H9 (cell line): Measurements from ENCODE around the gene SHISA8. TPM values are rescaled to one million over a fixed set of nuclear protein-coding genes. Genes with fewer than 3 reads are reported as not detected.

Source experiments
- DNase-seq: peaks from one replicate; pipeline ENCODE4 v3.0.0-alpha.2; 2017
- H2AFZ ChIP-seq: one replicate; pipeline ENCODE4 v1.6.1; 2013; ENCODE audit warnings: mild to moderate bottlenecking, low read length, control low read depth, moderate library complexity
- H2AK5ac ChIP-seq: 2 replicates; pipeline ENCODE4 v1.6.1; 2013; ENCODE audit warnings: low read length, control low read depth, mixed read lengths; ENCODE audit not compliant: insufficient read length
- H2BK120ac ChIP-seq: one replicate; pipeline ENCODE4 v1.6.1; 2013; ENCODE audit warnings: low read depth, mild to moderate bottlenecking, low read length, control low read depth, inconsistent platforms; ENCODE audit not compliant: poor library complexity, severe bottlenecking
- H2BK12ac ChIP-seq: 2 replicates; pipeline ENCODE4 v1.6.1; 2013; ENCODE audit warnings: low read length, control low read depth, mixed read lengths, low read depth; ENCODE audit not compliant: insufficient read length
- H2BK15ac ChIP-seq: 2 replicates; pipeline ENCODE4 v1.6.1; 2013; ENCODE audit warnings: low read depth, low read length, control low read depth
- H2BK20ac ChIP-seq: one replicate; pipeline ENCODE4 v1.6.1; 2013; ENCODE audit warnings: low read depth, mild to moderate bottlenecking, low read length, control low read depth, inconsistent platforms; ENCODE audit not compliant: poor library complexity, severe bottlenecking
- H2BK5ac ChIP-seq: 2 replicates; pipeline ENCODE4 v1.6.1; 2013; ENCODE audit warnings: low read length, control low read depth, mixed read lengths; ENCODE audit not compliant: insufficient read length
- H3K14ac ChIP-seq: 2 replicates; pipeline ENCODE4 v1.6.1; 2013; ENCODE audit warnings: low read length, control low read depth; ENCODE audit not compliant: insufficient read depth
- H3K18ac ChIP-seq: 2 replicates; pipeline ENCODE4 v1.6.1; 2013; ENCODE audit warnings: low read depth, mild to moderate bottlenecking, mixed read lengths, low read length, control low read depth; ENCODE audit not compliant: insufficient read length
- H3K23ac ChIP-seq: 2 replicates; pipeline ENCODE4 v1.6.1; 2013; ENCODE audit warnings: low read length, control low read depth, mixed read lengths, low read depth; ENCODE audit not compliant: insufficient read length
- H3K23me2 ChIP-seq: 2 replicates; pipeline ENCODE4 v1.6.1; 2013; ENCODE audit warnings: low read depth, mild to moderate bottlenecking, mixed read lengths, low read length, control low read depth; ENCODE audit not compliant: insufficient read length, poor library complexity, severe bottlenecking
- H3K27ac ChIP-seq: 2 replicates; pipeline ENCODE4 v1.5.1; 2013; ENCODE audit warnings: low read length, control low read depth, mixed read lengths, low read depth; ENCODE audit not compliant: insufficient read length
- H3K27me3 ChIP-seq: 2 replicates; pipeline ENCODE4 v1.6.1; 2013; ENCODE audit warnings: low read length, control low read depth, inconsistent platforms; ENCODE audit not compliant: insufficient read depth
- H3K4ac ChIP-seq: 2 replicates; pipeline ENCODE4 v1.6.1; 2013; ENCODE audit warnings: low read depth, mild to moderate bottlenecking, control low read depth, inconsistent platforms, low read length, moderate library complexity
- H3K4me1 ChIP-seq: 2 replicates; pipeline ENCODE4 v1.6.1; 2013; ENCODE audit warnings: low read length, control low read depth, inconsistent platforms; ENCODE audit not compliant: insufficient read depth
- H3K4me2 ChIP-seq: 2 replicates; pipeline ENCODE4 v1.6.1; 2013; ENCODE audit warnings: low read length, control low read depth, mixed read lengths; ENCODE audit not compliant: insufficient read length, insufficient read depth
- H3K56ac ChIP-seq: 2 replicates; pipeline ENCODE4 v1.6.1; 2013; ENCODE audit warnings: low read depth, mild to moderate bottlenecking, mixed read lengths, low read length, control low read depth; ENCODE audit not compliant: insufficient read length
- H3K79me1 ChIP-seq: 2 replicates; pipeline ENCODE4 v1.6.1; 2013; ENCODE audit warnings: low read depth, mild to moderate bottlenecking, moderate library complexity, low read length, control low read depth, inconsistent platforms; ENCODE audit not compliant: insufficient read depth, poor library complexity, severe bottlenecking
- H3K79me2 ChIP-seq: 2 replicates; pipeline ENCODE4 v1.6.1; 2013; ENCODE audit warnings: low read length, control low read depth, inconsistent platforms; ENCODE audit not compliant: insufficient read depth
- H3K9ac ChIP-seq: 2 replicates; pipeline ENCODE4 v1.6.1; 2013; ENCODE audit warnings: low read length, control low read depth, mixed read lengths; ENCODE audit not compliant: insufficient read length; ENCODE audit errors: extremely low read depth
- H3K9me3 ChIP-seq: one replicate; pipeline ENCODE4 v1.6.1; 2013; ENCODE audit warnings: low read depth, low read length, inconsistent platforms; ENCODE audit not compliant: control insufficient read depth
- H3T11ph ChIP-seq: one replicate; pipeline ENCODE4 v1.6.1; 2013; ENCODE audit warnings: mild to moderate bottlenecking, low read length, control low read depth, inconsistent platforms
- H4K20me1 ChIP-seq: one replicate; pipeline ENCODE4 v1.6.1; 2013; ENCODE audit not compliant: control insufficient read depth, insufficient read length, insufficient read depth
- H4K5ac ChIP-seq: 2 replicates; pipeline ENCODE4 v1.6.1; 2013; ENCODE audit warnings: low read depth, mild to moderate bottlenecking, mixed read lengths, low read length, control low read depth; ENCODE audit not compliant: insufficient read length
- H4K8ac ChIP-seq: replicated peaks from 2 replicates; pipeline ENCODE4 v1.6.1; 2013; ENCODE audit warnings: low read length, control low read depth, mixed read lengths, low read depth; ENCODE audit not compliant: insufficient read length
- H4K91ac ChIP-seq: 2 replicates; pipeline ENCODE4 v1.6.1; 2013; ENCODE audit warnings: low read depth, mild to moderate bottlenecking, moderate library complexity, mixed read lengths, low read length, control low read depth; ENCODE audit not compliant: insufficient read length
- H3K27ac Mint-ChIP-seq, 3 experiments: 2 replicates in 2 of 3; 3 replicates in 1 of 3; pipeline ENCODE4 v1.8.0; 2020 to 2021; ENCODE audit warnings: mixed read lengths in 3 of 3, mild to moderate bottlenecking in 1 of 3, moderate library complexity in 1 of 3
- H3K27me3 Mint-ChIP-seq: 2 replicates; pipeline ENCODE4 v1.8.0; 2021; ENCODE audit warnings: low read depth, mild to moderate bottlenecking, moderate library complexity, mixed read lengths
- H3K36me3 Mint-ChIP-seq, 3 experiments: 2 replicates in 2 of 3; 3 replicates in 1 of 3; pipeline ENCODE4 v1.8.0; 2020 to 2021; ENCODE audit warnings: low read depth in 3 of 3, mixed read lengths in 3 of 3; ENCODE audit not compliant: insufficient read depth in 1 of 3
- H3K4me1 Mint-ChIP-seq, 2 experiments: 2 replicates each; pipeline ENCODE4 v1.8.0; 2020; ENCODE audit warnings: mixed read lengths in 2 of 2
- H3K4me3 Mint-ChIP-seq, 2 experiments: 2 replicates in 1 of 2; 3 replicates in 1 of 2; pipeline ENCODE4 v1.8.0; 2020 to 2021; ENCODE audit warnings: mild to moderate bottlenecking in 2 of 2, mixed read lengths in 2 of 2, moderate library complexity in 1 of 2
- H3K9me3 Mint-ChIP-seq, 2 experiments: 2 replicates in 1 of 2; 3 replicates in 1 of 2; pipeline ENCODE4 v1.8.0; 2020; ENCODE audit warnings: mild to moderate bottlenecking in 2 of 2, mixed read lengths in 2 of 2, moderate library complexity in 1 of 2
- CTCF ChIP-seq: fragments of 200-600 bp; sonication (generic); conservative IDR thresholded peaks from 3 replicates; pipeline ENCODE4 v1.8.0; 2021; ENCODE audit warnings: antibody characterized with exemption, mild to moderate bottlenecking
- WGBS: extraction: QIAGEN DNeasy Blood & Tissue Kit; methylation state at CpG from one replicate; pipeline ENCODE4 v1.1.7; 2013; ENCODE audit warnings: missing lambda C conversion rate, low lambda C conversion rate, mixed read lengths; ENCODE audit not compliant: insufficient read length; ENCODE audit errors: extremely low coverage; 5-methylcytosine and 5-hydroxymethylcytosine counted together
- total RNA-seq: library from RNA; stranded (reverse); gene quantifications from 2 replicates; pipeline ENCODE4 v1.2.1, GENCODE V29; 2021

The SHISA8 gene
- total RNA-seq, 1 experiment from 2014 or later, result 1.4 TPM

GRCh38 chr22:41917903-41918791 lies 3.3 kb upstream of the SHISA8 start:
- Histone ChIP-seq H2BK120ac (no peak overlapping the region), H3T11ph (no peak overlapping the region), H3K9me3 (no peaks in the 10 kb centered on the region), H3K4me2 (no peak overlapping the region), H4K20me1 (peaks cover 2% of the 10 kb centered on the region), H3K14ac (no peak overlapping the region; the same call in 1 of the 2 replicates), H4K8ac (no peak overlapping the region), H2BK12ac (no peak overlapping the region), H4K5ac (no peak overlapping the region), H3K79me1 (no peaks in the 10 kb centered on the region), H3K27ac (no peak overlapping the region), H4K91ac (no peak overlapping the region), H2BK5ac (no peak overlapping the region), H3K56ac (no peak overlapping the region), H3K18ac (no peak overlapping the region), H3K23ac (no peak overlapping the region), H2AK5ac (no peak overlapping the region), H3K27me3 (peaks cover 34% of the 10 kb centered on the region), H2BK15ac (no peak overlapping the region), H2AFZ (no peak overlapping the region), H2BK20ac (no peak overlapping the region), H3K4me1 (peaks cover 2% of the 10 kb centered on the region; the same call in 1 of the 2 replicates), H3K79me2 (no peaks in the 10 kb centered on the region), H3K9ac (no peak overlapping the region), H3K4ac (no peak overlapping the region), H3K23me2 (peaks cover 12% of the 10 kb centered on the region)
- DNase-seq, result no peak
- Mint-ChIP-seq H3K36me3 (no peaks in the 10 kb centered on the region; a peak in 1 of 7 replicates), H3K4me3 (peak overlapping the region; percentile 41 to 62; a peak in 3 of 5 replicates), H3K27ac (no peak overlapping the region; a peak in 1 of 7 replicates), H3K27me3 (peaks cover 79% of the 10 kb centered on the region), H3K4me1 (peaks cover 7 to 20% of the 10 kb centered on the region in 2 experiments; a peak in 3 of 4 replicates), H3K9me3 (no peaks in the 10 kb centered on the region)
- no CpG with 5 or more reads among the region's 23 CpGs for WGBS
- TF ChIP-seq CTCF, result no peak
